HG03342 (cell line): ENCODE results near the gene TBX6.

Source experiments
- ATAC-seq: cut with Tn5 transposase; IDR thresholded peaks from one replicate; pipeline ENCODE4 v1.9.1; 2021; ENCODE audit warnings: mild to moderate bottlenecking, moderate library complexity; ENCODE audit not compliant: unreplicated experiment

The TBX6 gene

DNA sequence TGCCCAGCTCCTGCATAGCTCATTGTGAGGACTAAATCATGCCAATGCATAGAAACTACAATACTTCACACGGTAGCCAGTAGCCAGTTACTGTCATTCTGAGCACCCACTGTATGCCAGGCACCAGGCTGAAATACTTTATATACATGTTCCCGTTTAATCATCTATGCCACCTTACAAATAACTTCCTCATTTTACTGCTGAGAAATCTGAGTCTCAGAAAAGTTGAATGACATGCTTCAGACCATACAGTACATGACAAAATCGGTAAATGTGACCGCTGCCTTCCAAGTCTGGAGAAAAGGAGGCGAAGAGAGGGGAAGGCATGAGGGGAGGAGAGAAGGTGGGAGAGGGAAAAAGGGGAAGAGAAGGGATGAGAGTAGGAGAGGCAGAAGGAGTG is 51.5 kb downstream of the TBX6 start:
- no peak for ATAC-seq
